Tibial artery (tissue), 4 donors: Measurements from ENCODE around the gene TSPAN1.
A peak's percentile ranks its signal among the peaks of the same experiment; 100 is the strongest.

Experiments used
- DNase-seq, 2 donors: peaks; one replicate each; pipeline ENCODE4 v3.0.0-alpha.2; 2019
- H3K27ac ChIP-seq, 2 donors: fragments of 200-600 bp; sonication (generic) in 1 of 2; 1 replicate in 1 of 2; 2 replicates in 1 of 2; pipeline ENCODE4 v1.5.1; 2018 to 2019; ENCODE audit warnings: mild to moderate bottlenecking in 1 of 2
- H3K27me3 ChIP-seq, 2 donors: fragments of 200-600 bp; sonication (generic) in 1 of 2; one replicate each; pipeline versions ENCODE4 v1.5.1 to v1.6.0; 2016 to 2019
- H3K36me3 ChIP-seq, 3 donors: fragments of 200-600 bp; sonication (generic) in 2 of 3; one replicate each; pipeline ENCODE4 v1.5.1; 2016 to 2019; ENCODE audit warnings: mild to moderate bottlenecking in 2 of 3
- H3K4me1 ChIP-seq, 4 donors: fragments of 200-600 bp; sonication (generic) in 2 of 4; 1 replicate in 3 of 4; 2 replicates in 1 of 4; pipeline ENCODE4 v1.5.1; 2016 to 2019
- H3K4me3 ChIP-seq, 2 donors: fragments of 200-600 bp; sonication (generic) in 1 of 2; 1 replicate in 1 of 2; 2 replicates in 1 of 2; pipeline ENCODE4 v1.5.1; 2018 to 2019; ENCODE audit warnings: mild to moderate bottlenecking in 2 of 2
- H3K9me3 ChIP-seq, 3 donors: fragments of 200-600 bp; sonication (generic) in 1 of 3; one replicate each; pipeline ENCODE4 v1.5.1; 2016 to 2019
- intact Hi-C: fragments of 100-400 bp; cut with DNase I; formaldehyde crosslinking; loops from one replicate; pipeline ENCODE4 v1.15.0; 2023; ENCODE audit warnings: low total_unique reads
- TF ChIP-seq, protein P1 (sequence below), 2 experiments: fragments of 200-600 bp in 1 of 2; fragments of 450-650 bp in 1 of 2; IDR thresholded peaks; one replicate each; pipeline ENCODE4 v1.5.1; 2017 to 2019; ENCODE audit warnings: antibody characterized with exemption in 2 of 2, mild to moderate bottlenecking in 1 of 2, moderate library complexity in 1 of 2

Gene TSPAN1, protein sequence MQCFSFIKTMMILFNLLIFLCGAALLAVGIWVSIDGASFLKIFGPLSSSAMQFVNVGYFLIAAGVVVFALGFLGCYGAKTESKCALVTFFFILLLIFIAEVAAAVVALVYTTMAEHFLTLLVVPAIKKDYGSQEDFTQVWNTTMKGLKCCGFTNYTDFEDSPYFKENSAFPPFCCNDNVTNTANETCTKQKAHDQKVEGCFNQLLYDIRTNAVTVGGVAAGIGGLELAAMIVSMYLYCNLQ

DNA sequence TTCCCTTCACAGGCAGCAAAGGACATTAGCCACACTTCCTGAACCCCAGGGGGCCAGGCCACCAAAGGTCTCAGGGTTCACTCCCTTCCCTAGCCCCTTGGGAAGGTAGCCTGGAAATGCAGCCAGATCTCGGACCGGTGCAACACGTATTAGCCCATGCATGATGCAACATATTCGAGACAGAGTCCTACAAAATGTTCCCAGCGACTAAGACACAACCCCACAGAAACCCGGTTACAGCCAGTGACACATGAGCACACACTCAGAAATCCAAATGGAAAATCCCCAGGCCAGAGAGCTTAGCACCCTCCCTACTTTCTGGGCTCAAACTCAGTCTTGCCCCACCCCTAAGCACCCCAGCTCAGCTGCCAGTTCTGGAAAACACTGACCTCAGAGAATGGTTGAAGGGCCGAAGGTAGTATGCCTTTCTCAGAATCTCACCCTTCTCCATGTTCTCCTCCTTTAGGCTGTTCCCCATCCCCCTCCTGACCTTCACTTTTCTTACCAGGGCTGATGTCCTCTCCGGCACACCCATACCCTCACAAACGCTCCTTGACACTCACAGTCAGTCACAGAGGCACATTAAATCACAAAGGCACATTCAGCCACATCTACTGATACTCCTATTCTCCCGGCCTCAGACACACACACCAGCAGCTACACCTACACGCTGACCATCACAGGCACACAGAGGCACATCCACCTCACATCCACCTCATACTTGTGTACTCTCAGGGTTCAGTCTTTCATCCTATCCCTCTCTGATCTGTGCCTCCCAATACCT lies at the start of gene TSPAN1:
TSPAN1 (plus strand) TSS at position 640 of the 784 bp plus-strand sequence. CDS start 6,021 bp downstream, outside the sequence.
- Histone ChIP-seq H3K27ac (peak within 1 kb of the TSS; percentile 71 to 78), H3K36me3 (no peaks in the 10 kb centered on the region), H3K4me3 (no peak within 1 kb of the TSS), H3K4me1 (peaks cover 0 to 41% (median 29%) of the 10 kb centered on the region in 4 donors), H3K27me3 (no peaks in the 10 kb centered on the region), H3K9me3 (no peaks in the 10 kb centered on the region)
- intact Hi-C loops = loop anchor here (2.0 kb wide), 1 partner anchor 42 kb away; the partner anchor contains the start of gene PIK3R3
- TF ChIP-seq, protein P1, sequence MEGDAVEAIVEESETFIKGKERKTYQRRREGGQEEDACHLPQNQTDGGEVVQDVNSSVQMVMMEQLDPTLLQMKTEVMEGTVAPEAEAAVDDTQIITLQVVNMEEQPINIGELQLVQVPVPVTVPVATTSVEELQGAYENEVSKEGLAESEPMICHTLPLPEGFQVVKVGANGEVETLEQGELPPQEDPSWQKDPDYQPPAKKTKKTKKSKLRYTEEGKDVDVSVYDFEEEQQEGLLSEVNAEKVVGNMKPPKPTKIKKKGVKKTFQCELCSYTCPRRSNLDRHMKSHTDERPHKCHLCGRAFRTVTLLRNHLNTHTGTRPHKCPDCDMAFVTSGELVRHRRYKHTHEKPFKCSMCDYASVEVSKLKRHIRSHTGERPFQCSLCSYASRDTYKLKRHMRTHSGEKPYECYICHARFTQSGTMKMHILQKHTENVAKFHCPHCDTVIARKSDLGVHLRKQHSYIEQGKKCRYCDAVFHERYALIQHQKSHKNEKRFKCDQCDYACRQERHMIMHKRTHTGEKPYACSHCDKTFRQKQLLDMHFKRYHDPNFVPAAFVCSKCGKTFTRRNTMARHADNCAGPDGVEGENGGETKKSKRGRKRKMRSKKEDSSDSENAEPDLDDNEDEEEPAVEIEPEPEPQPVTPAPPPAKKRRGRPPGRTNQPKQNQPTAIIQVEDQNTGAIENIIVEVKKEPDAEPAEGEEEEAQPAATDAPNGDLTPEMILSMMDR (IDR thresholded peaks at IDR 0.05) = no peak
- DNase-seq = peak; percentile 68 to 90

DNA sequence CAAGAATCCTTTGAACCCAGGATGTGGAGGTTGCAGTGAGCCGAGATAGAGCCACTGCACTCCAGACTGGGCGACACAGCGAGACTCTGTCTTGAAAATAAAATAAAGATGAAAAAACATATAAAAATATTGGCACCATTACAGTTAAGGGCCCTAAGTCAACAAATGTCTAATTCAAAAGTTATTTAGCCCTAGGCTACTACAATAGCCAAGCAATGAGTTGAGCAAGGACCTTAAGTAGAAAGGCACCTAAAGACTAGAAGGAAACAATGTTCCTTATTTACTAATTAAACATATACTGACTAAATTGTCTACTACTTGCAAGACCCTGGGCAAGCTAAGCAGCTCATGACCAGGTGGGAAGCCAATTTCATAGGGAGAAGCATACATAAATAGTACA lies 46.5 kb upstream of the TSPAN1 start:
- no peaks in the 10 kb centered on the region for H3K36me3 ChIP-seq
- H3K4me3 ChIP-seq = no peak overlapping the region
- no peak for DNase-seq
- H3K27me3 ChIP-seq = no peaks in the 10 kb centered on the region
- H3K4me1 ChIP-seq = peaks cover 0 to 7% (median 1%) of the 10 kb centered on the region in 4 donors
- TF ChIP-seq, protein P1 (IDR thresholded peaks at IDR 0.05) = no peak
- H3K27ac ChIP-seq = no peak overlapping the region
- intact Hi-C loops = no loop called here
- no peaks in the 10 kb centered on the region for H3K9me3 ChIP-seq

DNA sequence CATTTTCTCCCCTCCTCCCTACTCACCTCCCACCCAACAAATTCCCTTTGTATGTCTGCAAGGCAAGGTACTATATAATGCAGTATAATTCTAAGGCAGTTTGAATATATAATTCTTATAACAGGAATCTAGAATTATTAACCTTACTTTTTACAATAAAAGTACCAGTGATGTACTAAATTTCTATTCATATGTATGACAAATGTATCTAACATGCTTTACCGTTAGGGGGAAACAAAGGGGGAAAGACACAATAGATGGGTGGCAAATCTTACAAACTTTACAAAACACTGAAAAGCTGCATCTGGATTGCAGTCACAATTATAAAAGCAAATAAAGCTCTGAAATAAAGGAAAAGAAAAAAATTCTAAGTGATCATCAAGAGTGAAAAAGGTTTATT lies 44.8 kb upstream of the TSPAN1 start:
- peaks cover 0 to 25% (median 14%) of the 10 kb centered on the region in 4 donors for H3K4me1 ChIP-seq
- no peak overlapping the region for H3K27ac ChIP-seq
- no peaks in the 10 kb centered on the region for H3K9me3 ChIP-seq
- no peak for DNase-seq
- peak overlapping the region; percentile 68 to 70 for H3K4me3 ChIP-seq
- intact Hi-C loops = no loop called here
- H3K36me3 ChIP-seq = no peaks in the 10 kb centered on the region
- TF ChIP-seq, protein P1 (IDR thresholded peaks at IDR 0.05) = no peak
- no peaks in the 10 kb centered on the region for H3K27me3 ChIP-seq

DNA sequence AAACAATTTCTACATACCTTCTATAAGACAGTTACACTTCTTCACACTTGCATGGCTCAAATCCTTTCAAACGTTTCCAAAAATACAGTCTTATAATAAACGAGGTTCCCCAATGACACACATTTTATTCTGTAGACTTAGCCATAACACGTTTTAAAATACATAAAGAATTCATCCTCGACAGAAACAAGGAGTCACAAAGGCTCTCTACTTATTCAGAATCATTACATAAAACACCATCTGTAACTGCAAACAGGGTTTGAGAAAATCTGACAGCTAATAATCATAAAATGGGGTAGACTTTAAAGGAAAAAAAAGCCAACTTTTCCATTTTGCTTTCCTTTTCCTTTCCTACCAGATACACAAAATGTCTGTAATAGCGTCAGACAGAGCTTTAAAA lies 44.3 kb upstream of the TSPAN1 start:
- DNase-seq = no peak
- intact Hi-C loops = no loop called here
- TF ChIP-seq, protein P1 (IDR thresholded peaks at IDR 0.05) = no peak
- peak overlapping the region; percentile 68 to 70 for H3K4me3 ChIP-seq
- H3K4me1 ChIP-seq = peaks cover 0 to 30% (median 16%) of the 10 kb centered on the region in 4 donors
- H3K9me3 ChIP-seq = no peaks in the 10 kb centered on the region
- H3K27me3 ChIP-seq = no peaks in the 10 kb centered on the region
- peak overlapping the region; percentile 91 to 93 for H3K27ac ChIP-seq
- H3K36me3 ChIP-seq = no peaks in the 10 kb centered on the region

DNA sequence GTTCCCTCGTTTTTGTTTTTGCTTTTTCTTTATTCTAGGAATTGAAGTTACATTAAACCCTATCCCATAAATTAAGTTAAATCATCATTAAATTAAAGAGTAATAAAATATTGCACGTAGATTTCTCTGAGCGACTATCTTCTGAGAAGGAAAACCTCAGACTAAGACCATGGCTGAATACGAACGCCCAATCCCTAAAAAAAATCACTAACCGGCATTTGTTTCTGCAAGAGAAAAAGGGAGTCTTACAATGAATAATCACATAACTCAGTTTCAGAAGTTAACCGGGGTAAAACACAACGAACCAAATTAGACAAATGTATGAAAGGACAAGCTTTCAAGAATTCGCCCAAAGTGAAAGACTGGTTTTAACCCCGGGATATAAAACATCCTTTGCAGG lies 43.8 kb upstream of the TSPAN1 start:
- H3K36me3 ChIP-seq = no peaks in the 10 kb centered on the region
- intact Hi-C loops = no loop called here
- DNase-seq = no peak
- TF ChIP-seq, protein P1 (IDR thresholded peaks at IDR 0.05) = no peak
- peak overlapping the region; percentile 91 to 93 for H3K27ac ChIP-seq
- peak overlapping the region; percentile 68 to 70 for H3K4me3 ChIP-seq
- H3K4me1 ChIP-seq = peaks cover 0 to 35% (median 16%) of the 10 kb centered on the region in 4 donors
- H3K9me3 ChIP-seq = no peaks in the 10 kb centered on the region
- no peaks in the 10 kb centered on the region for H3K27me3 ChIP-seq
